Osteoblast (primary cell): Measurements from ENCODE around the gene HOXD4. TPM values are rescaled to one million over a fixed set of nuclear protein-coding genes. Genes with fewer than 3 reads are reported as not detected.

Experiments used
- DNase-seq: peaks from one replicate; pipeline ENCODE4 v3.0.0; 2011; ENCODE audit warnings: low spot score, mixed read lengths; ENCODE audit not compliant: insufficient read length; ENCODE audit errors: missing footprints
- H2AFZ ChIP-seq: 2 replicates; pipeline ENCODE4 v1.6.0; 2011; ENCODE audit warnings: mild to moderate bottlenecking, low read length
- H3K27ac ChIP-seq: 2 replicates; pipeline ENCODE4 v1.5.1; 2011; ENCODE audit warnings: mild to moderate bottlenecking, low read depth, low read length, moderate library complexity
- H3K27me3 ChIP-seq: 2 replicates; pipeline ENCODE4 v1.6.0; 2012; ENCODE audit warnings: mild to moderate bottlenecking, control low read depth, inconsistent platforms, low read length, moderate library complexity; ENCODE audit not compliant: insufficient read depth
- H3K36me3 ChIP-seq: 2 replicates; pipeline ENCODE4 v1.5.1; 2011; ENCODE audit warnings: mild to moderate bottlenecking, low read length, control low read depth, moderate library complexity; ENCODE audit not compliant: insufficient read depth
- H3K4me1 ChIP-seq: 2 replicates; pipeline ENCODE4 v1.5.1; 2011; ENCODE audit warnings: mild to moderate bottlenecking, low read length, control low read depth, moderate library complexity; ENCODE audit not compliant: insufficient read depth
- H3K4me2 ChIP-seq: 2 replicates; pipeline ENCODE4 v1.6.0; 2011; ENCODE audit warnings: mild to moderate bottlenecking, low read length; ENCODE audit not compliant: insufficient read depth
- H3K4me3 ChIP-seq: fragments of 200-600 bp; sonication (generic); 3 replicates; pipeline ENCODE4 v1.5.1; 2012; ENCODE audit warnings: mild to moderate bottlenecking, low read length, inconsistent platforms; ENCODE audit not compliant: insufficient read depth
- H3K79me2 ChIP-seq: 2 replicates; pipeline ENCODE4 v1.6.0; 2012; ENCODE audit warnings: mild to moderate bottlenecking, low read length, control low read depth, inconsistent platforms; ENCODE audit not compliant: insufficient read depth
- H3K9me3 ChIP-seq: 2 replicates; pipeline ENCODE4 v1.5.1; 2011; ENCODE audit warnings: low read depth, low read length, control low read depth
- H4K20me1 ChIP-seq: 2 replicates; pipeline ENCODE4 v1.6.0; 2012; ENCODE audit warnings: mild to moderate bottlenecking, low read length, control low read depth; ENCODE audit not compliant: insufficient read depth
- total RNA-seq: library from RNA; depleted of rRNA; stranded (reverse); fragments of >200 nt; gene quantifications from 2 replicates; pipeline ENCODE4 v1.2.3, GENCODE V29; 2012
- TF ChIP-seq, protein P1 (sequence below): IDR thresholded peaks from 2 replicates; pipeline ENCODE4 v1.5.1; 2011; ENCODE audit warnings: mild to moderate bottlenecking, low read depth, low read length, moderate library complexity; ENCODE audit errors: extremely low read depth

HOXD4 gene
- total RNA-seq, 1 donor: 0.36 TPM

DNA sequence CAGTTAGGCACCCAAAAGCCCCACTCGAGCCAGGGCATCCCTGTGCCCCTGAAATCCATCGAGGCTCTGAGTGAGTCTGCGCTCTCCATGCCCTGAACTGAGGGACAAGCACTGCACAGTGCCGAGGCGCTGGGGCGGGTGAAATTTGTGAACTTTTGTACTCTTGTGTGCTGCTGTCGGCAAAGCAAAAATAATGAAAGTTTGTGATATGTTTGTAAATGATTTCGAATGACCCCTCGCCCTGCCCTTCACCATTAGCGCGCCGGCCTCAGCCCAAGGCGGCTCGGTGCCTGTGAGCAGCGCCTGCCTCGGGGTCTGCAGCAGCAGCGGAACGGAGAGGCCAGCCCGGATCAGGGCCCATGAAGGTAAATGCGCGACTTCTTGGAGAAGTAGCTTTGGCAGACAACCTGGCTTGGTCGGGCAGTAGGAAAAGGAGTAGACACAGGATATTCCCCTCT is 1.8 kb upstream of the HOXD4 start:
- TF ChIP-seq, protein P1, sequence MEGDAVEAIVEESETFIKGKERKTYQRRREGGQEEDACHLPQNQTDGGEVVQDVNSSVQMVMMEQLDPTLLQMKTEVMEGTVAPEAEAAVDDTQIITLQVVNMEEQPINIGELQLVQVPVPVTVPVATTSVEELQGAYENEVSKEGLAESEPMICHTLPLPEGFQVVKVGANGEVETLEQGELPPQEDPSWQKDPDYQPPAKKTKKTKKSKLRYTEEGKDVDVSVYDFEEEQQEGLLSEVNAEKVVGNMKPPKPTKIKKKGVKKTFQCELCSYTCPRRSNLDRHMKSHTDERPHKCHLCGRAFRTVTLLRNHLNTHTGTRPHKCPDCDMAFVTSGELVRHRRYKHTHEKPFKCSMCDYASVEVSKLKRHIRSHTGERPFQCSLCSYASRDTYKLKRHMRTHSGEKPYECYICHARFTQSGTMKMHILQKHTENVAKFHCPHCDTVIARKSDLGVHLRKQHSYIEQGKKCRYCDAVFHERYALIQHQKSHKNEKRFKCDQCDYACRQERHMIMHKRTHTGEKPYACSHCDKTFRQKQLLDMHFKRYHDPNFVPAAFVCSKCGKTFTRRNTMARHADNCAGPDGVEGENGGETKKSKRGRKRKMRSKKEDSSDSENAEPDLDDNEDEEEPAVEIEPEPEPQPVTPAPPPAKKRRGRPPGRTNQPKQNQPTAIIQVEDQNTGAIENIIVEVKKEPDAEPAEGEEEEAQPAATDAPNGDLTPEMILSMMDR: no peak
- no peak overlapping the region for H3K4me2 ChIP-seq
- no peaks in the 10 kb centered on the region for H3K79me2 ChIP-seq
- H2AFZ ChIP-seq: no peak overlapping the region
- no peaks in the 10 kb centered on the region for H3K9me3 ChIP-seq
- no peaks in the 10 kb centered on the region for H3K27me3 ChIP-seq
- peaks cover 6% of the 10 kb centered on the region for H4K20me1 ChIP-seq
- H3K4me3 ChIP-seq: no peak overlapping the region
- no peak overlapping the region for H3K27ac ChIP-seq
- H3K4me1 ChIP-seq: no peaks in the 10 kb centered on the region
- H3K36me3 ChIP-seq: no peaks in the 10 kb centered on the region
- no peak for DNase-seq

DNA sequence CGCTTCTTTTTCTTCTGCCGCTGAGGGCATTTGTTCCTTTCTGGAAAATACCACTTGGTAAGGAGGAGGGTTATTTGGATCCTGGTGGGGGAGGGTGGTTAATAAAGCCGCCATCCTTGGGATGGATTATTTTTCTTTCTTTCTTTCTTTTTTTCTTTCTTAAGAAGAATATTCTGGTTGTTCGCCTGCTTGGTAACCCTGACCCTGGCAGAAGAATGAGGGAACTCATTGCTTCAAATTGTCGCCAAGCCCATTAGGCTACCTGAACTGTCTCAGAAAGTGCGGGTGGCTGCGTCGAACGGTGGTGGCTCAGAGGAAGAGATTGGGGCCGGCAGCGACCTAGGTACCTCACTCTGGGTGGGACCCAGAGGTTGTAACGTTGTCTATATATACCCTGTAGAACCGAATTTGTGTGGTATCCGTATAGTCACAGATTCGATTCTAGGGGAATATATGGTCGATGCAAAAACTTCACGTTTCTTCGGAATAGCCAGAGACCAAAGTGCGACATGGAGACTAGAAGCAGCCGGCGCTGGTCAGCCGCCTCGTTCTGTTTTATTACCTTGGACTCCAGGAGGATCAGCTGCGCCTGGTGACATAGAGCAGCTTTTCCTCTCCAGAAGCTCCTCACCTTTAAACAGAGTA is 1.3 kb upstream of the HOXD4 start:
- peak; percentile 76 for DNase-seq
- H3K4me2 ChIP-seq: no peak overlapping the region
- no peaks in the 10 kb centered on the region for H3K4me1 ChIP-seq
- H3K36me3 ChIP-seq: no peaks in the 10 kb centered on the region
- TF ChIP-seq, protein P1: no peak
- H3K27me3 ChIP-seq: no peaks in the 10 kb centered on the region
- H3K9me3 ChIP-seq: no peaks in the 10 kb centered on the region
- no peaks in the 10 kb centered on the region for H3K79me2 ChIP-seq
- no peak overlapping the region for H3K27ac ChIP-seq
- H4K20me1 ChIP-seq: peaks cover 4% of the 10 kb centered on the region
- H2AFZ ChIP-seq: no peak overlapping the region
- H3K4me3 ChIP-seq: no peak overlapping the region

DNA sequence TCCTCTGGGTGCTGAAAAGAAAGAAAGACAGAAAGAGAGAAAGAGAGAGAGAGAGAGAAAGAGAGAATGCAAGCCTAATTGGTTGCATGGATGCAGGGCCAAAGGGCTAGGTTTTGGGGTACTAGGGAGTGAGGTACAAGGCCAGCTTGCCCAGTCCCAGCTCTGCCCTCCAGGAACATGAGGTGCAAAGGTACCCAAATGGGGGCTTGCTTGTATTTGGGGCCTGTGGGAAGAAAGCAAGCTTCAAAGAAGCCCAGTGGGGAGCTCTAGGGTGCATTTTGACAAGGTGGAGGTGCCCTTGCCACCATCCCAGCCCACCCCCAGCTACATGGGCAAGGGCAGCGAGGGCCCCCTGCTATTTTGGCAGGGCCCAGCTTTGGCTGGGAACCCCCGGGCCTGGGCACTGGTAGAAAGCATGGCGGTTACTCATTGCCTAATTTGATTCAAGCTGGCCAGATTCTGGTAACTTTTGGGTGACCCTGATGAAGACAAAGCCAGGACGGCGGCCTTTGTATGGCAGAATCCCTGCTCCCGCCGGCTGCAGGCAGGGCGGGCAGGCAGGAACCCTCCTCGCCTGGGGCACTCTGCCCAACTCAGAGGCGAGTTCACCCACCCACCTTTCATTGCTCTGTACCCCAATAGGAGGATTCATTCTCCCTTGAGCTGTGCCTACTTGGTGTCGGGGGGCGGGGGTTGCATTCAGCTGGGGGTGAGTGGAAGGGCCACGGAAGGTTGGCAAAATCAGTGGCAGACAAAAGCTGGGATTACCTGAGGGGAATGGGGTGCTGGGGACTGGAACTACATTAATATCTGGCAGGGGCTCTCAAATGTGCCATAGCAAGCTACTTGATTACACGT is 537 bp upstream of the HOXD4 start:
- Histone ChIP-seq H4K20me1 (peaks cover 4% of the 10 kb centered on the region), H3K27ac (no peak overlapping the region), H3K4me1 (no peaks in the 10 kb centered on the region), H3K27me3 (no peaks in the 10 kb centered on the region), H3K9me3 (no peaks in the 10 kb centered on the region), H3K36me3 (no peaks in the 10 kb centered on the region), H3K4me3 (no peak overlapping the region), H3K79me2 (no peaks in the 10 kb centered on the region), H2AFZ (no peak overlapping the region), H3K4me2 (no peak overlapping the region)
- peak; percentile 79 for DNase-seq
- TF ChIP-seq, protein P1: no peak
